Ascending aorta (tissue), 2 donors: ENCODE data around the gene NEURL3. TPM values are rescaled to one million over a fixed set of nuclear protein-coding genes. Genes with fewer than 3 reads are reported as not detected.
"Not testable (repeated sequence)": the region's sequence is repeated elsewhere in the genome, so short reads cannot be mapped to it uniquely, and the experiment has no call there.

ENCODE experiments used
- DNase-seq, 2 donors: peaks; one replicate each; pipeline ENCODE4 v3.0.0-alpha.2; 2019; ENCODE audit warnings: low spot score in 2 of 2
- H3K27ac ChIP-seq, 2 donors: fragments of 200-600 bp; sonication (generic); one replicate each; pipeline ENCODE4 v1.5.1; 2016 to 2017; ENCODE audit warnings: mild to moderate bottlenecking in 1 of 2
- H3K27me3 ChIP-seq: fragments of 200-600 bp; sonication (generic); one replicate; pipeline ENCODE4 v1.5.1; 2017
- H3K36me3 ChIP-seq, 2 donors: fragments of 200-600 bp; sonication (generic); one replicate each; pipeline ENCODE4 v1.5.1; 2016
- H3K4me1 ChIP-seq, 2 donors: fragments of 200-600 bp; sonication (generic); one replicate each; pipeline ENCODE4 v1.5.1; 2016 to 2017; ENCODE audit warnings: mild to moderate bottlenecking in 1 of 2
- H3K4me3 ChIP-seq, 2 donors: fragments of 200-600 bp; sonication (generic); one replicate each; pipeline ENCODE4 v1.5.1; 2016 to 2017; ENCODE audit warnings: mild to moderate bottlenecking in 1 of 2
- H3K9me3 ChIP-seq, 2 donors: fragments of 200-600 bp; sonication (generic); one replicate each; pipeline ENCODE4 v1.5.1; 2016
- CTCF ChIP-seq, 3 experiments: fragments of 200-600 bp in 2 of 3; fragments of 450-650 bp in 1 of 3; sonication (generic) in 2 of 3; IDR thresholded peaks; one replicate each; pipeline ENCODE4 v1.5.1; 2016 to 2019; ENCODE audit warnings: antibody characterized with exemption in 3 of 3, mild to moderate bottlenecking in 1 of 3, moderate library complexity in 1 of 3
- intact Hi-C: fragments of 100-400 bp; cut with DNase I; formaldehyde crosslinking; loops from one replicate; pipeline ENCODE4 v1.15.1; 2023
- total RNA-seq: library from RNA; depleted of rRNA; stranded (reverse); fragments of >200 nt; gene quantifications from one replicate; pipeline ENCODE4 v1.1.0, GENCODE V29; 2016

NEURL3 gene
- total RNA-seq, 1 donor from 2014 or later: not detected

GRCh38 chr2:96463119-96463518, 42.0 kb downstream of the NEURL3 start:
- no peak for TF ChIP-seq CTCF (IDR thresholded peaks at IDR 0.05)
- H3K4me3 ChIP-seq: no peak overlapping the region
- no peak for DNase-seq
- H3K27ac ChIP-seq: no peak overlapping the region
- H3K27me3 ChIP-seq: no peaks in the 10 kb centered on the region
- no peaks in the 10 kb centered on the region for H3K36me3 ChIP-seq
- no peaks in the 10 kb centered on the region for H3K4me1 ChIP-seq
- intact Hi-C loops: no loop called here
- H3K9me3 ChIP-seq: peaks cover 0 to 11% of the 10 kb centered on the region in 2 donors

GRCh38 chr2:96461616-96462015, 43.5 kb downstream of the NEURL3 start:
- H3K27me3 ChIP-seq, H3K4me3 ChIP-seq, intact Hi-C loops, H3K36me3 ChIP-seq, H3K4me1 ChIP-seq, DNase-seq, H3K27ac ChIP-seq: not testable (repeated sequence)
- H3K9me3 ChIP-seq: peaks cover 0 to 11% of the 10 kb centered on the region in 2 donors

- DNase-seq: no peak
- Histone ChIP-seq H3K4me1 (no peaks in the 10 kb centered on the region), H3K36me3 (no peaks in the 10 kb centered on the region), H3K27me3 (no peaks in the 10 kb centered on the region), H3K9me3 (no peaks in the 10 kb centered on the region), H3K27ac (no peak overlapping the region), H3K4me3 (no peak overlapping the region)
- intact Hi-C loops: no loop called here
- no peak for TF ChIP-seq CTCF (IDR thresholded peaks at IDR 0.05)
These were observed 53.1 kb downstream of the NEURL3 start for GRCh38 chr2:96452053-96452452.

GRCh38 chr2:96449637-96450036, 55.5 kb downstream of the NEURL3 start:
- H3K27me3 ChIP-seq: no peaks in the 10 kb centered on the region
- no peak for DNase-seq
- H3K4me1 ChIP-seq: no peaks in the 10 kb centered on the region
- intact Hi-C loops: no loop called here
- H3K4me3 ChIP-seq: no peak overlapping the region
- TF ChIP-seq CTCF (IDR thresholded peaks at IDR 0.05): no peak
- H3K9me3 ChIP-seq: no peaks in the 10 kb centered on the region
- no peak overlapping the region for H3K27ac ChIP-seq
- no peaks in the 10 kb centered on the region for H3K36me3 ChIP-seq

- Histone ChIP-seq H3K4me3 (no peak overlapping the region), H3K4me1 (no peaks in the 10 kb centered on the region), H3K27ac (no peak overlapping the region), H3K9me3 (no peaks in the 10 kb centered on the region), H3K36me3 (no peaks in the 10 kb centered on the region), H3K27me3 (no peaks in the 10 kb centered on the region)
- no peak for DNase-seq
- intact Hi-C loops: no loop called here
- TF ChIP-seq CTCF (IDR thresholded peaks at IDR 0.05): no peak
These were observed 56.0 kb downstream of the NEURL3 start for GRCh38 chr2:96449174-96449573.

GRCh38 chr2:96447726-96448125, 57.4 kb downstream of the NEURL3 start:
- no peaks in the 10 kb centered on the region for H3K4me1 ChIP-seq
- no peak for TF ChIP-seq CTCF (IDR thresholded peaks at IDR 0.05)
- H3K9me3 ChIP-seq: no peaks in the 10 kb centered on the region
- H3K27ac ChIP-seq: no peak overlapping the region
- no peaks in the 10 kb centered on the region for H3K27me3 ChIP-seq
- no peaks in the 10 kb centered on the region for H3K36me3 ChIP-seq
- intact Hi-C loops: no loop called here
- no peak for DNase-seq
- no peak overlapping the region for H3K4me3 ChIP-seq

Other genes starting within 250 kb of the NEURL3 start
- 61.9 TPM for gene TMEM127, start 239.4 kb downstream of the NEURL3 start, total RNA-seq
- 127 TPM for gene CIAO1, start 239.1 kb downstream of the NEURL3 start, total RNA-seq
- 57.4 TPM for gene SNRNP200, start 199.8 kb downstream of the NEURL3 start, total RNA-seq
- gene ITPRIPL1, start 180.0 kb downstream of the NEURL3 start, total RNA-seq: 14.5 TPM
- gene NCAPH, start 169.6 kb downstream of the NEURL3 start, total RNA-seq: not detected
- 267 TPM for gene ARID5A, start 31.4 kb upstream of the NEURL3 start, total RNA-seq
- 56.1 TPM for gene KANSL3, start 133.0 kb upstream of the NEURL3 start, total RNA-seq
- not detected for gene FER1L5, start 137.4 kb upstream of the NEURL3 start, total RNA-seq
- 9.5 TPM for gene LMAN2L, start 234.7 kb upstream of the NEURL3 start, total RNA-seq